GM12878 (cell line): ENCODE results near the gene DLK1. TPM values are rescaled to one million over a fixed set of nuclear protein-coding genes. Genes with fewer than 3 reads are reported as not detected.

Experiments used
- ATAC-seq: fragments of 200-7000 bp; cut with Tn5 transposase; 3 replicates; pipeline ENCODE4 v1.9.1; 2020; ENCODE audit warnings: mild to moderate bottlenecking, moderate library complexity
- BruUV-seq: library from RNA; stranded (reverse); fragments of 400-500 nt; replicated peaks from 2 replicates; lab custom pipeline; 2021; lab: Mats Ljungman, UMichigan
- CTCF ChIA-PET: fragments of 300-600 bp; sonication (Branson Sonifier 250); formaldehyde crosslinking; extraction: SDS; loops from one replicate; lab custom pipeline; 2021; ENCODE audit warnings: inconsistent platforms; lab: Yijun Ruan, JAX
- POLR2A ChIA-PET: fragments of 350-600 bp; formaldehyde crosslinking; extraction: SDS; loops from one replicate; lab custom pipeline; 2021; ENCODE audit warnings: inconsistent platforms; lab: Charles Lee
- RAD21 ChIA-PET: fragments of 300-600 bp; sonication (Branson Sonifier 250); formaldehyde crosslinking; loops from one replicate; lab custom pipeline; 2023; ENCODE audit warnings: antibody characterized with exemption; ENCODE audit not compliant: unreplicated experiment; lab: Charles Lee
- SMC1A ChIA-PET: fragments of 300-600 bp; sonication (Branson Sonifier 250); formaldehyde crosslinking; loops from one replicate; lab custom pipeline; 2023; ENCODE audit not compliant: unreplicated experiment, uncharacterized antibody; lab: Charles Lee
- DNase-seq: peaks from one replicate; pipeline ENCODE4 v3.0.0-alpha.2; 2011; ENCODE audit warnings: low read depth, low spot score
- FAIRE-seq: peaks from 3 replicates; lab custom pipeline; 2011; peaks lifted over from hg19 to GRCh38; lab: Jason Lieb, UNC
- H2AFZ ChIP-seq: 2 replicates; pipeline ENCODE4 v1.6.0; 2011; ENCODE audit warnings: low read depth, low read length, control low read depth; ENCODE audit not compliant: control insufficient read depth
- H3K27ac ChIP-seq: 2 replicates; pipeline ENCODE4 v1.5.1; 2011; ENCODE audit warnings: control low read depth; ENCODE audit not compliant: control insufficient read depth, insufficient read depth
- H3K27me3 ChIP-seq, 2 experiments: replicated peaks in 1 of 2; 2 replicates each; pipeline versions ENCODE4 v1.6.0 to v1.6.1; 2011; ENCODE audit warnings: low read length in 1 of 2; ENCODE audit not compliant: control insufficient read depth in 2 of 2, insufficient read depth in 2 of 2
- H3K36me3 ChIP-seq, 2 experiments: 2 replicates each; pipeline ENCODE4 v1.5.1; 2011; ENCODE audit warnings: low read length in 1 of 2; ENCODE audit not compliant: control insufficient read depth in 2 of 2, insufficient read depth in 2 of 2
- H3K4me1 ChIP-seq: 2 replicates; pipeline ENCODE4 v1.6.1; 2011; ENCODE audit warnings: mild to moderate bottlenecking, low read length, moderate library complexity, mixed read lengths; ENCODE audit not compliant: control insufficient read depth, insufficient read depth
- H3K4me2 ChIP-seq: 2 replicates; pipeline ENCODE4 v1.6.0; 2011; ENCODE audit warnings: control low read depth; ENCODE audit not compliant: control insufficient read depth, insufficient read depth
- H3K4me3 ChIP-seq: fragments of 200-600 bp; sonication (generic); 2 replicates; pipeline ENCODE4 v1.5.1; 2016
- H3K79me2 ChIP-seq: 2 replicates; pipeline ENCODE4 v1.6.0; 2011; ENCODE audit warnings: low read length; ENCODE audit not compliant: control insufficient read depth, insufficient read depth
- H3K9ac ChIP-seq: 2 replicates; pipeline ENCODE4 v1.8.0; 2011; ENCODE audit warnings: low read length, control low read depth, mixed read lengths; ENCODE audit not compliant: control insufficient read depth, insufficient read depth
- H3K9me3 ChIP-seq: replicated peaks from 3 replicates; pipeline ENCODE4 v1.5.1; 2011; ENCODE audit warnings: mild to moderate bottlenecking, low read length; ENCODE audit not compliant: control insufficient read depth, insufficient read depth
- H4K20me1 ChIP-seq: 2 replicates; pipeline ENCODE4 v1.6.0; 2011; ENCODE audit not compliant: control insufficient read depth, insufficient read depth
- EP300 ChIP-seq, 2 experiments: fragments of 150-350 bp in 1 of 2; IDR thresholded peaks; 2 replicates each; pipeline ENCODE4 v1.6.1; 2011 to 2012; ENCODE audit warnings: low read depth in 2 of 2, low read length in 2 of 2, borderline replicate concordance in 1 of 2, improper control_type of control experiment in 1 of 2, inconsistent platforms in 1 of 2; ENCODE audit not compliant: control insufficient read depth in 1 of 2
- JUNB ChIP-seq: IDR thresholded peaks from 2 replicates; pipeline ENCODE4 v1.6.1; 2016; ENCODE audit warnings: antibody characterized with exemption, mild to moderate bottlenecking
- MAX ChIP-seq: IDR thresholded peaks from 2 replicates; pipeline ENCODE4 v1.6.1; 2012; ENCODE audit warnings: low read depth, low read length, improper control_type of control experiment
- MXI1 ChIP-seq: fragments of 150-350 bp; IDR thresholded peaks from 2 replicates; pipeline ENCODE4 v1.6.1; 2011; ENCODE audit warnings: low read depth, mild to moderate bottlenecking, inconsistent platforms, low read length, improper control_type of control experiment
- NFYB ChIP-seq: IDR thresholded peaks from 2 replicates; pipeline ENCODE4 v1.6.1; 2011; ENCODE audit warnings: low read depth, mild to moderate bottlenecking, low read length, improper control_type of control experiment, moderate library complexity; ENCODE audit not compliant: insufficient read depth
- SMAD5 ChIP-seq: IDR thresholded peaks from 2 replicates; pipeline ENCODE4 v1.6.1; 2016; ENCODE audit warnings: antibody characterized with exemption, low read depth
- SPI1 ChIP-seq: IDR thresholded peaks from 2 replicates; pipeline ENCODE4 v1.6.1; 2011; ENCODE audit warnings: low read depth, mild to moderate bottlenecking, low read length, moderate library complexity, borderline replicate concordance; ENCODE audit not compliant: insufficient read depth
- ZNF622 ChIP-seq: fragments of 450-650 bp; IDR thresholded peaks from 2 replicates; pipeline ENCODE4 v1.6.1; 2017; ENCODE audit warnings: mild to moderate bottlenecking, inconsistent platforms
- WGBS: methylation state at CpG from one replicate; pipeline ENCODE4 v1.1.6; 2016; ENCODE audit warnings: low lambda C conversion rate; ENCODE audit not compliant: insufficient replicate concordance, insufficient coverage; ENCODE audit errors: missing lambda C conversion rate; 5-methylcytosine and 5-hydroxymethylcytosine counted together
- in situ Hi-C: fragments of 300-500 bp; cut with MboI; formaldehyde crosslinking; loops from 9 replicates; pipeline ENCODE4 v1.14.3; 2018; ENCODE audit warnings: mixed read lengths
- intact Hi-C: fragments of 100-400 bp; cut with micrococcal nuclease; formaldehyde crosslinking; loops from one replicate; pipeline ENCODE4 v1.14.2; 2022; ENCODE audit not compliant: unreplicated experiment
- polyA plus RNA-seq, 11 experiments: library from polyadenylated mRNA; depleted of rRNA in 4 of 11; unstranded in 6 of 11; stranded (reverse) in 5 of 11; fragments of >200 nt; fragmentation: Nextera tagmentation in 4 of 11; fragmentation: Illumina TruSeq in 1 of 11; extraction: Ambion mirVana in 4 of 11; extraction: Trizol in 1 of 11; gene quantifications; 1 replicate in 1 of 11; 2 replicates in 10 of 11; pipeline versions ENCODE4 v1.2.1 to v1.2.3, GENCODE V29; 2011 to 2016; ENCODE audit warnings: inconsistent platforms in 2 of 11, missing spikeins in 2 of 11, low read depth in 1 of 11
- total RNA-seq, 4 experiments: library from RNA; depleted of rRNA in 3 of 4; stranded (reverse); fragments of >200 nt in 3 of 4; fragmentation: Illumina TruSeq in 1 of 4; extraction: Trizol in 1 of 4; gene quantifications; 2 replicates each; pipeline versions ENCODE4 v1.2.1 to v1.2.3, GENCODE V29; 2013 to 2021

Gene DLK1
- total and polyA plus RNA-seq, 10 of the 15 experiments (the other 5 are each of a cell fraction or from before 2014, with no cell fraction given): 0.87 TPM; not detected in 9

GRCh38 chr14:100714258-100714892 is 12.3 kb upstream of the DLK1 start:
- no peaks in the 10 kb centered on the region for H4K20me1 ChIP-seq
- no TSS peak for BruUV-seq
- POLR2A ChIA-PET: no interaction called here
- H3K36me3 ChIP-seq: no peaks in the 10 kb centered on the region
- no peak overlapping the region for H2AFZ ChIP-seq
- H3K9me3 ChIP-seq: no peaks in the 10 kb centered on the region
- intact Hi-C loops: no loop called here
- in situ Hi-C loops: no loop called here
- no peak overlapping the region for H3K4me3 ChIP-seq
- H3K27ac ChIP-seq: no peak overlapping the region
- no peak overlapping the region for H3K9ac ChIP-seq
- FAIRE-seq (no peak), DNase-seq (no peak), ATAC-seq (peak; percentile 36)
- RAD21 ChIA-PET: no interaction called here
- 9% methylated on average over 23 of the region's 23 CpGs for WGBS
- TF ChIP-seq JUNB (no peak), SMAD5 (no peak), NFYB (no peak), MXI1 (no peak), SPI1 (no peak), EP300 (IDR thresholded peaks at IDR 0.05; ENCODE audit: borderline replicate concordance in 1 of 2, control insufficient read depth in 1 of 2, low read depth in 2 of 2, low read length in 2 of 2) (no peak), ZNF622 (no peak), MAX (no peak)
- H3K27me3 ChIP-seq: peaks cover 0 to 9% of the 10 kb centered on the region in 2 experiments; a peak in 2 of 4 replicates
- H3K4me2 ChIP-seq: no peak overlapping the region
- H3K4me1 ChIP-seq: no peaks in the 10 kb centered on the region
- no peaks in the 10 kb centered on the region for H3K79me2 ChIP-seq
- SMC1A ChIA-PET: no interaction called here
- CTCF ChIA-PET: no interaction called here
